ENCODE data around the gene DGKQ.
"Not testable (repeated sequence)": the region's sequence is repeated elsewhere in the genome, so short reads cannot be mapped to it uniquely, and the experiment has no call there.

Gene DGKQ

DNA sequence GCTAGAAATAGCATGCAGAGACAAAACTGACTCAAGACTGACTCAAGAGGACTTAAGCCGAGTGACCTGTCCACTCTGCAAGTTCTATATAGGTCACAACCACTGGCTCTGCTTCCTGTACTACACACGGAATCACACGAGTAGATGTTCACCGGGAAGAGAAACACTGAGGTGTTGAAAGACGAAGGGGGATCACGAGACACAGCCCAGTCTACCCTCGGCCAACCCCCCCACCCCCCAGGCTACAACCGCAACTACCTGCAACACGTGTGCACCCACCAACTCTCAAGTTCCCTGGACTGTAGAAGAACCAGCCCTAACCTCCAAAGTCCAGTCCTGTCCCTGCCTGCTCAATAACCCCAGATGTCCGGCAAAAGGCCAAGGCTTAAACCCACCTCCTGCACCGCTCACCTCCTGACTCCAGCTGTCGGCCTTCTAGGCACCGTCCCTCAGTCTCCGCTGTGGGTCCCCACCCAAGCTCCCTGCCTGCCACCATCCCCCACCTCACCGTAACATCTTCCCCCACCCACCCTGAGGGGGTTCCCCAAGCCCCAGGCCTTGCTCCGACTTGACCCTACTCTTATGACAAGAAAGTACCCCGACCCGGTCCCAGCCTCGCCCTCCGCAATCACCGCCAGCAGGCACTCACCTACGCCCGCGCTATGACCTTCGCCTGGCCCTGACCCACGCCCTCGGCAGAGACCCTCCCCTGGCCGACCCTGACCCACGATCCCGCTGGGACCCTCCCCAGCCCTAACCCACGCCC is 42.0 kb downstream of the DGKQ start:
- DNase-seq (ENCODE audit: low read depth), result peak; percentile 6
- peak overlapping the region; percentile 72 for H3K4me3 ChIP-seq (ENCODE audit: low read depth, low read length)

DNA sequence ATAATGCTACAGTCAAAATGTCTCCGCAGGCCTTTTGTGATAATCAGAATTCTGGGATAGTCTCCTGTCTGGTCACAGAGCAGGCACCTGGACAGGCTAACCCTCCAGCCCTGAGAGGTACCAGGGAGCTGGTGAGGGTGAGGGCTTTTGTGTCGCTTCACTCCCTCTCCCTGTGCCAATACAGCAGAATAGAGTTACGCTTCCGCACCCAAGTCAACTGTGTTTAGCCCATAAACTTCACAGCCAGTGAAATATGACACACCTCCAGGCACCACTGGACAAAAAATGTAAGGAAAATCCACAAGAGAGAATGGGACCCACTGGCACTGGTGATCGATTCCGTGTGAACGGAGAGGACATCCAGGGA is 42.6 kb downstream of the DGKQ start:
- H3K4me3 ChIP-seq (ENCODE audit: low read depth, low read length), result peak overlapping the region; percentile 72
- no peak for DNase-seq (ENCODE audit: low read depth)

DNA sequence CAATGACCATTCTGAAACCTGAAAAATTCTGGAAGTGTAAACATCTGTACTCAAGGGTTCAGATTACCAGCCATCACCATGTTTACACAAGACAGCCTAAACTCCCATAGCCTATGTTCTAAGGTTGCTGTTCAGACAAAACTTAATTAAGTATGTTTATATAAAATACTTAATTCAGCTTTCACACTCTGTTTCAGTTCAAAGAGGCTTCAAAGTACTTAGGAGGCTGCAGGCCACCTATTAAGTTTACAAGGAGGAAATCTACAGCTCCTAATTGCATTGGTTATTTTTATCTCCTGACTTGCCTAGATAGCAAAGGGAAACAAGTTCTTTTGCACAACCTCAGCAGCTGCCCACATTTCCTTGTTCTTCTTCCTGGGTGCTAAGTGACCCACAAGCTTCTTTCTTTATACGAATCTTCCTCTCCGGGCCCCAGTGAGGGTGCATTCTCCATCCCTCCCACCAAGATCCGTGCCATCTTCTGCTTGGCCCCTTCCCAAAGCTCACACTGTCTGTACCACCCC is 43.3 kb downstream of the DGKQ start:
- H3K4me3 ChIP-seq (ENCODE audit: low read depth, low read length), result no peak overlapping the region
- no peak for DNase-seq (ENCODE audit: low read depth)

DNA sequence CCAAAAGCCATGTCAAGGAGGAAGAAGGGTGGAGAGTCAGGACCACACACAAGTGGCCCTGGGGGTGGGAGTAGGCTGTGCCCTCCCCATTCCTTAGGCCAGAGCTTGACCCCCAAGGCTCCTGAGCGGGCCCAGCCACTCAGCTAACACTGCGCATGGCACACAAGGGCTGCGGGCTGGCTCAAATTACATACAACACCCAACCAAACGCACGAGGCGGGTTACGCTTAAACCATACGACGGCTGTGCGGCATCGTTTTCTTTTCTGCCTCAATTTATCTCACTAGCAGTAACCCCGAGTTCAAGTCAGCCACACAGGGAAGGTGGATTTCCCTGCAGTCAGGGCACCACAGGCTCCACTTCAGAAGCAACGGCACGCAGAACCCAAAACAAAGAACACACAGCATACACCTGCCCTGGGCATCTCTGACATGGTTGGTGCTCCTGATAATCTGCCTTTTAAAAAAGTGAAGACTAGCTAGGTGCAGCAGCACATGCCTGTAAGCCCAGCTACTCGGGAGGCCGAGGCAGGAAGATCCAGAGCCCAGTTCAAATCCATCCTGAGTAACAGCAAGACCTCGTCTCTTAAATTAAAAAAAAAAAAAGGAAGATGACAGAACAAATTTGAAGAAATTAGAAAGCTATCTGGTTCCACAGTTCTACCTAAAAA is 44.1 kb downstream of the DGKQ start:
- no peak for DNase-seq (ENCODE audit: low read depth)
- no peak overlapping the region for H3K4me3 ChIP-seq (ENCODE audit: low read depth, low read length)

DNA sequence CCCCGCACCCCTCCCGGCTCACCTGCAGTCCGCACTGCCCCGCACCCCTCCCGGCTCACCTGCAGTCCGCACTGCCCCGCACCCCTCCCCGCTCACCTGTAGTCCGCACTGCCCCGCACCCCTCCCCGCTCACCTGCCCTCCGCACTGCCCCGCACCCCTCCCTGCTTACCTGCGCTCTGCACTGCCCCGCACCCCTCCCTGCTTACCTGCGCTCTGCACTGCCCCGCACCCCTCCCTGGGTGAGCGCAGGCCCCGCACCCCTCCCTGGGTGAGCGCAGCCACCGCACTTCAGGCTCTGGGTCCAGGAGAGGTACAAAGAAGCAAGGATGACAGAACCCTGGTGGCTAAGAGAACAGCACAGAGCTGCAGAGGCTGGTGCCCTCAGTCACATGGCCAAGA is 45.8 kb downstream of the DGKQ start:
- H3K4me3 ChIP-seq (ENCODE audit: low read depth, low read length); DNase-seq (ENCODE audit: low read depth): not testable (repeated sequence)

DNA sequence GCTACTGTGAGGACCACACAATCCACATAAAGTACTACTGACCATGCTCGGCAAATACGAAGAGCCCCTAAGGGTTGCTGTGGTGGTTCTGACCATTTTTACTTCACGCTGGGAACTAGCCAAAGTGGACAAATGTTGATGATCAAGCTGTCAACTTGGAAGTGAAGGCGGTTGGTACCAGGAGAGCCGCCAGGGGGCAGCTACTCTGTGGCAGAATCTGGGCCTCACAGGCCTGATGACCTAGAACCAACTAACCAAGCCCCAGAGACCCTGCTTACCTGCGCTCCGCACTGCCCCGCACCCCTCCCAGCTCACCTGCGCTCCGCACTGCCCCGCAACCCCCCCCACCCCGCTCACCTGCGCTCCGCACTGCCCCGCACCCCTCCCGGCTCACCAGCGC is 46.8 kb downstream of the DGKQ start:
- no peak for DNase-seq (ENCODE audit: low read depth)
- no peak overlapping the region for H3K4me3 ChIP-seq (ENCODE audit: low read depth, low read length)

DNA sequence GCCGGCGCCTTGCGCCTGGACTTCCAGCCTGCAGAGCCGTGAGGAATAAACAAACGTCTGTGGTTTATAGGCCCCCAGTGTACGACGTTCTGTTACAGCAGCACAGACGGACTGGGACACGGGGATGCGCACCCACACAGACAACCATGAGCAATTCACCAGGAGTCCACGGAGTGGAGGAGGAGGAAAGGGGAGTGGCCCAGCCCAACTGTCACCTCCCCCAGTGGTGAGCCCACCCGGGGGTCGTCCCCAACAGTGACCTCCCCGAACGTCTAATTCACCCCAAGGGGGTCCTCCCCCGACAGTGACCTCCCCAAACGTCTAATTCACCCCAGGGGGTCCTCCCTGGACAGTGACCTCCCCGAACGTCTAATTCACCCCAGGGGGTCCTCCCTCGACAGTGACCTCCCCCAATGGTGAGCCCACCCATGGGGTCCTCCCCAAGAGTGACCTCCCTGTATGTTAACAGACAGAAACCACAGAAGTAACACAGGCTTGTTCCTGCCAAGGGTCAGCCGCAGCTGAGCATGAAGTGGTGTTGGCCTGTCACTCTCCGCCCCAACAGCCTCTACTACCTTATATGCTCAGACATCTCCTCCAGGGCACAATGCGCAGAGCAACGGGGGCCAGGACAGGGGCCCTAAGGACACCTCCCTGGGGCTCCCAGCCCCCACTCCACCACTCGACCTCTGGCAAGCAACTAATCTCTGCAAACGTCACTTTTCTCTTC is 47.4 kb downstream of the DGKQ start:
- no peak for DNase-seq (ENCODE audit: low read depth)

DNA sequence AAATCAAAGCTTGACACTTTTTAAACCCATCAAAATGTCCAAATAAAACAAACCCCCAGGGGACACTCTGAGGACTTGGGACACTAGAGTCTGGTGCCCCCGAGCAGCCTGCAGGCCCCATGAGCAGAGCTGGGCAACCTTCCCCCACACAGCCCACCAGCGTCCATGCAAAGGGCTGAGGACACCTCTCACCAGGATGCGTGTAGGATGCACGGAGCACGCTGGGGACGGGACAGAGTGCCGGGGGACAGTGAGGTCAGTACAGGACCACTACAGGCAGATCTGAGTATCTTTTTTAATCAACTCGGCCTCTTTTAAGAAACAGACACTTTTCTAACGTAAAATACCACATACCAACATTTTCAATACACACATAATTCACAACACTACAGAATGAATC is 48.2 kb downstream of the DGKQ start:
- DNase-seq (ENCODE audit: low read depth), result no peak
- H3K4me3 ChIP-seq (ENCODE audit: low read depth, low read length), result no peak overlapping the region

More for the DNA sequence above, 47.4 kb downstream of the DGKQ start:
- H3K4me3 ChIP-seq (ENCODE audit: low read depth, low read length), result no peak overlapping the region

DNA sequence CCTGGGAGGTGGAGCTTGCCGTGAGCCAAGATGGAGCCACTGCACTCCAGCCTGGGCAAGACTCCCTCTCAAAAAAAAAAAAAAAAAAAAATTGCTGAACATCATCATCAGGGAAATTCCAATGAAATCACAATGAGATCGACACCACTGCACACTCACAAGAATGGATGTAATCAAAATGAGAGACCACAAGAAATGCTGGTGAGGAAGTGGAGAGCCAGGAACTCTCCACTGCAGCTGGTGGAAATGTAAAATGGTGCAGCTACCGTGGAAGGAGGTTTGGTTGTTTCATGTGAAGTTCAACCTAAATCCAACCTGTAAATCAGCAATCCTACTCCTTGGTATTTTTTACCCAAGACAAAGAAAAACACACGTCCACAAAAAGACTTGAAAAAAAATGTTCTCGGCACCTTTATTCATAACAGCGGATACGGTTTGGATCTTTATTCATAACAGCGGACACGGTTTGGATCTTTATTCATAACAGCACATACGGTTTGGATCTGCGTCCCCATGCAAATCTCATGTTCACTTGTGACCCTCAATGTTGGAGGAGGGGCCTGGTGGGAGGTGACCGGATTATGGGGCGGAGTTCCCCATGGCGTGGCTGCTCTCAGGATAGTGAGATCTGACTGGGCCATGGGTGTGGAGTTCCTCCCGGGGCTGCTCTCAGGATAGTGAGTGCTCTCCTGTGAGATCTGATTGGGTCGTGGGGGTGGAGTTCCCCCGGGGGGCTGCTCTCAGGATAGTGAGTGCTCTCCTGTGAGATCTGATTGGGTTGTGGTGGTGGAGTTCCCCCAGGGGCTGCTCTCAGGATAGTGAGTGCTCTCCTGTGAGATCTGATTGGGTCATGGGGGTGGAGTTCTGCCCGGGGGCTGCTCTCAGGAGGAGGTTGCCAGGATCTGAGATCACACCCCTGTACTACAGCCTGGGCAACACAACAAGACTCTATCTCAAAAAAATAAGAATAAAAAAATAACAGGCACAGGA is 49.0 kb downstream of the DGKQ start:
- no peak for DNase-seq (ENCODE audit: low read depth)
- no peak overlapping the region for H3K4me3 ChIP-seq (ENCODE audit: low read depth, low read length)

DNA sequence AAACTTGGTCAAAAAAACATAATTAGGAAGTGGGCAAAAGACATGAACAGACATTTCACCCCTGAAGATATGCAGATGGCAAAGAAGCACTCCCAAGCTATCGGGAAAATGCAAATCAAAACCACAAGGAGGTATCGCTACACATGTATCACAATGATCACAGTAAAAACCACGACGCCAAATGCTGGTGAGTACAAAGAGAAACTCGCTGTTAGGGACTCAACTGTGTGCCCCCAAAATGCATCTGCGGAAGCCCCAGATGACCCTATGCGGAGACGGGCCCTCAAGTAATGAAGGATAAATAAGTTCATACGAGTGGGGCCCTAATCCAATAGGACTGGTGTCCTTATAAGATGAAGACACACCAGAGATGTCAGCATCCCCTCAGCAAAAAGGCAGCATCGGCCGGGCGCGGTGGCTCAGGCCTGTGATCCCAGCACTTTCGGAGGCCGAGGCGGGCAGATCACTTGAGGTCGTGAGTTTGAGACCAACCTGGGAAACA is 51.5 kb downstream of the DGKQ start:
- no peak for DNase-seq (ENCODE audit: low read depth)

DNA sequence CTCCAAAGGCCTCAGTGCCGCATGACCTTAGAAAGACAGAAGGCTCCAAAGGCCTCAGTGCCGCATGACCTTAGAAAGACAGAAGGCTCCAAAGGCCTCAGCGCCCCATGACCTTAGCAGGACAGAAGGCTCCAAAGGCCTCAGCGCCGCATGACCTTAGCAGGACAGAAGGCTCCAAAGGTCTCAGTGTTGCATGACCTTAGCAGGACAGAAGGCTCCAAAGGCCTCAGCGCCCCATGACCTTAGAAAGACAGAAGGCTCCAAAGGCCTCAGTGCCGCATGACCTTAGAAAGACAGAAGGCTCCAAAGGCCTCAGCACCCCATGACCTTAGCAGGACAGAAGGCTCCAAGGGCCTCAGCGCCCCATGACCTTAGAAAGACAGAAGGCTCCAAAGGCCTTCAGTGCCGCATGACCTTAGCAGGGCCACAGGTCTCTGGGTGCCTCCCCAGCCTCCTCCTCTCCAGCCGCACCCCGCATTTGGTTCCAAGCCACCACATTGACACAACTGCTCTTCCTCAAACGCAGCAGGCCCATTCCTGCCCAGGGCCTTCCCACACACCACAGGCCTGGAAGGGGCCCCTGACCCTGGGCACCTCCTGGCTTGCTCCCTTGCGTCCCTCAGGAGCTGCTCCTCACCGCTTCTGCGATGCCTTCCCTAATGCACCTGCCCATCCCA is 54.2 kb downstream of the DGKQ start:
- not testable (repeated sequence) for DNase-seq (ENCODE audit: low read depth); H3K4me3 ChIP-seq (ENCODE audit: low read depth, low read length)

More for the DNA sequence above, 51.5 kb downstream of the DGKQ start:
- H3K4me3 ChIP-seq (ENCODE audit: low read depth, low read length), result no peak overlapping the region

DNA sequence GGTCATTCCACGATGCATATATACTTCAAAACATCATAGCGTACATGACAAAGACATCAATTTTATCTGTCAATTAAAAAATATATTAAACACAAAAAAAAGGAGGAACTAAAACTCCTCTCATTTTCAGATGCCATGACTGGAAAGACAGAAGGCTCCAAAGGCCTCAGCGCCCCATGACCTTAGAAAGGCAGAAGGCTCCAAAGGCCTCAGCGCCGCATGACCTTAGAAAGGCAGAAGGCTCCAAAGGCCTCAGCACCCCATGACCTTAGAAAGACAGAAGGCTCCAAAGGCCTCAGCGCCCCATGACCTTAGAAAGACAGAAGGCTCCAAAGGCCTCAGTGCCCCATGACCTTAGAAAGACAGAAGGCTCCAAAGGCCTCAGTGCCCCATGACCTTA is 54.8 kb downstream of the DGKQ start:
- not testable (repeated sequence) for DNase-seq (ENCODE audit: low read depth); H3K4me3 ChIP-seq (ENCODE audit: low read depth, low read length)

DNA sequence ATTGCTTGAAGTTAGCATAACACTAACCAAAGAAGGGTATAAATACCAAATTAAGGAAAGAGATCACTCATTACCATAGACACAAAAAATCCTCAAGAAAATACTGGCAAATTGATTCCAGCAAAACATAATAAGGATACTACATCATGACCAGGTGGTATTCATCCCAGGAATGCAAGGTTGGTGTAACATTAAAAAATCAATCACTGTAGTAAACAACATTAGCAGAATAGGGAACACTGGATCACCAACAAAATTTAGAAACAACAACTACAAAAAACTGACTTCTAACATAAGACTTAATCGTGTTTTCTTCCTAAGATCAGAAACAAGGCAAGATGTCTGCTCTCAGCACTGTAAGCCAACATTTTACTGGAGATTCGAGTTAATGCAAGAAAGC is 55.4 kb downstream of the DGKQ start:
- no peak for DNase-seq (ENCODE audit: low read depth)

DNA sequence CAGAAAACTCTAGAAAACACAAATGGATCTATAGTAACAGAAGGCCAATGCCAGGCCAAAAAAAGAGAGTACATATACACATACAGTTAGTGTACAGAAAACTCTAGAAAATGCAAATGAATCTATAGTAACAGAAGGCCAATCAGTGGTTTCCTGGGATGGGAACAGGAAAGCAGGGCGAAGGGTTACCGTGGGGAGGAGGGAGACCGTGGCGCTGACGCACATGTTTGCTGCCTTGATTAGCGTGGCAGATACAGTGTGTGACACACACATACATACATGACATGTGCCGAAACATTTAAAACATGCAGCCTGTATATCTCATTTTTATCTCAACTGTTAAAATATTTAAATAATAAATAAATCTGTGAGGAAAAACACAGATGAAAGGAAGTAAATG is 55.9 kb downstream of the DGKQ start:
- H3K4me3 ChIP-seq (ENCODE audit: low read depth, low read length), result no peak overlapping the region
- DNase-seq (ENCODE audit: low read depth), result no peak

More for the DNA sequence above, 55.4 kb downstream of the DGKQ start:
- no peak overlapping the region for H3K4me3 ChIP-seq (ENCODE audit: low read depth, low read length)

DNA sequence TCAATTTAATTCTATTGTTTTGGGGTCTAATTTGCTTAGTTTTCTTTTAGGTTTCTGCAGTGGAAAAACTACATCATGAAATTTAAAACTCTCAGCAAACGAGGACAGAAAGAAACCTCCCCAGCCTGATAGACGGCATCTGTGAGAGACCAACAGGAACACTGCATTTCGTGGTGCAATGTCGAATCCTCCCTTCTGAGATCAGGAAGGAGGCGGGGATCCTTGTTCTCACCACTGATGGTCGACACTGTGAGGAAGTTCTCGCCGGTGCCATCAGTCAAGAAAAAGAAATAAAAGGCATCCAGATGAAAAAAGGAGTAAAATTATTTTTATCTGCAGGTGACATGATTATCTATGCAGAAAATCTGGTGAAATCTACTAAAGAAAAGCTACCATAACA is 57.8 kb downstream of the DGKQ start:
- H3K4me3 ChIP-seq (ENCODE audit: low read depth, low read length), result no peak overlapping the region
- no peak for DNase-seq (ENCODE audit: low read depth)

DNA sequence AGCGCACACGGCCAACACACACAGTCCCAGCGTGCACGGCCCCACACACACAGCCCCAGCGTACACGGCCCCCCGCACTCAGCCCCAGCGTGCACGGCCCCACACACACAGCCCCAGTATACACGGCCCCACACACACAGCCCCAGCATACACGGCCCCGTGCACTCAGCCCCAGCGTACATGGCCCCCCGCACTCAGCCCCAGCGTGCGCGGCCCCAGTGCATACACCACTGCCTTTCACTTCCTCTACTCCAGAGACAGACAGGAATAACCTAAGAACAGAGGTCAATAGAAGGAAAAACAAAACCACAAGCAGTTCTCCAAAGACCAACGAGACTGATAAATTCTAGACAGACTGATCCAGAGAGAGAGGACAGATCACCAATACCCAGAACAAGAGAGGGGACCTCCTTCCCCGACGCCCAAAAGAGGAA is 58.3 kb downstream of the DGKQ start:
- no peak overlapping the region for H3K4me3 ChIP-seq (ENCODE audit: low read depth, low read length)
- no peak for DNase-seq (ENCODE audit: low read depth)

DNA sequence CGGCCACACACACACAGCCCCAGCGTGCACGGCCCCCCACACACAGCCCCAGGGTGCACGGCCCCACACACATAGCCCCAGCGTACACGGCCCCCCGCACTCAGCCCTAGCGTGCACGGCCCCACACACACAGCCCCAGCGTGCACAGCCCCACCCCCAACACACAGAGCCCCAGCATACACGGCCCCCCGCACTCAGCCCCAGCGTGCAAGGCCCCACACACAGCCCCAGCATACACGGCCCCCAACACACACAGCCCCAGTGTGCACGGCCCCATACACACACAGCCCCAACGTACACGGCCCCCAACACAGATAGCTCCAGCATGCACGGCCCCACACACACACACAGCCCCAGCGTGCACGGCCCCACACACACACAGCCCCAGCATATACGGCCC is 58.8 kb downstream of the DGKQ start:
- H3K4me3 ChIP-seq (ENCODE audit: low read depth, low read length), result no peak overlapping the region
- DNase-seq (ENCODE audit: low read depth), result no peak

DNA sequence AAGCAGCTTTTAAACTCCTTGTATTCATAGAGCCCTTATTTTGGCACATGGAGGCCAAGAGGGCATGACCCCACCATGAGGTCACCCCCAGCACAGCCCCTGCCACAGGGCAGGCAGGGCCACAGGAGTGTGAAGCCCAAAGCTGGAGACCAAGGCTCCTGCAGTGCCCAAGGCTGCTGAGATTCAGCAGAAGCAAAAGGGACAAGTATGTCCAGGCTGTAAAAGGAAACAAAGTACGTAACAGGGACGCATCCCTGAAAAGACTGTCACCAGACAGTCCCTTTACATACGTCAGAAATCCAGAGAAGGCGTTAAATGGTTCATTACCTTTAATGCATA is 60.1 kb downstream of the DGKQ start:
- no peak overlapping the region for H3K4me3 ChIP-seq (ENCODE audit: low read depth, low read length)
- no peak for DNase-seq (ENCODE audit: low read depth)
